ENCODE data around the gene CEPT1.

- no peak for TF ChIP-seq CTCF (IDR thresholded peaks at IDR 0.05; ENCODE audit: poor library complexity)
- TF ChIP-seq EZH2phosphoT487 (IDR thresholded peaks at IDR 0.05; ENCODE audit: low read depth, severe bottlenecking, unreplicated experiment) = no peak
- TF ChIP-seq EZH2 (IDR thresholded peaks at IDR 0.05; ENCODE audit: borderline replicate concordance) = no peak
These were observed 72.8 kb downstream of the CEPT1 start for GRCh38 chr1:111212634-111213335.

Data from hepatocyte (in vitro differentiated cells).